Measurements from ENCODE around the gene SLC6A15.
A peak's percentile ranks its signal among the peaks of the same experiment; 100 is the strongest.

The SLC6A15 gene

GRCh38 chr12:84912198-84913128 is at the start of gene SLC6A15:
SLC6A15 (minus strand) TSS chr12:84912799; CDS start chr12:84892120, 20,679 bp downstream.
- peak in 2 of 3 donors; percentile 2 to 11 for DNase-seq

- no peak for DNase-seq
These were observed 48.3 kb upstream of the SLC6A15 start for GRCh38 chr12:84960918-84961317.

- no peak for DNase-seq
These were observed 42.7 kb upstream of the SLC6A15 start for GRCh38 chr12:84955298-84955697.

- DNase-seq: no peak
These were observed 41.8 kb upstream of the SLC6A15 start for GRCh38 chr12:84954415-84954814.

- DNase-seq: peak in 2 of 3 donors; percentile 6 to 7
These were observed 38.5 kb upstream of the SLC6A15 start for GRCh38 chr12:84950971-84951546.

GRCh38 chr12:84946753-84947152 is 34.2 kb upstream of the SLC6A15 start:
- DNase-seq: no peak

GRCh38 chr12:84937415-84937814 is 24.8 kb upstream of the SLC6A15 start:
- DNase-seq: no peak

GRCh38 chr12:84929501-84929900 is 16.9 kb upstream of the SLC6A15 start:
- DNase-seq: no peak

- peak; percentile 6 to 37 (median 16) for DNase-seq
These were observed 12.4 kb upstream of the SLC6A15 start for GRCh38 chr12:84924981-84925380.

- no peak for DNase-seq
These were observed 10.1 kb upstream of the SLC6A15 start for GRCh38 chr12:84922693-84923092.

- no peak for DNase-seq
These were observed 7.7 kb upstream of the SLC6A15 start for GRCh38 chr12:84920331-84920730.

GRCh38 chr12:84919271-84919670 is 6.7 kb upstream of the SLC6A15 start:
- no peak for DNase-seq

- no peak for DNase-seq
These were observed 523 bp upstream of the SLC6A15 start for GRCh38 chr12:84913129-84913515.

GRCh38 chr12:84911271-84912197 is 1.1 kb downstream of the SLC6A15 start:
- peak in 2 of 3 donors; percentile 13 to 16 for DNase-seq

- DNase-seq: no peak
These were observed 1.9 kb downstream of the SLC6A15 start for GRCh38 chr12:84910549-84911241.

- no peak for DNase-seq
These were observed 8.5 kb downstream of the SLC6A15 start for GRCh38 chr12:84904051-84904450.

GRCh38 chr12:84891106-84891838 is 21.3 kb downstream of the SLC6A15 start:
- DNase-seq: no peak

GRCh38 chr12:84889818-84890217 is 22.8 kb downstream of the SLC6A15 start:
- DNase-seq: no peak

- DNase-seq: no peak
These were observed 23.7 kb downstream of the SLC6A15 start for GRCh38 chr12:84888861-84889260.

GRCh38 chr12:84877340-84877739 is 35.3 kb downstream of the SLC6A15 start:
- DNase-seq: no peak

- no peak for DNase-seq
These were observed 37.4 kb downstream of the SLC6A15 start for GRCh38 chr12:84875241-84875640.

GRCh38 chr12:84874825-84875139 is 37.8 kb downstream of the SLC6A15 start:
- DNase-seq: no peak
